ENCODE measurements around the gene TRPM4.
"Not testable (repeated sequence)": the region's sequence is repeated elsewhere in the genome, so short reads cannot be mapped to it uniquely, and the experiment has no call there.

Gene TRPM4

GRCh38 chr19:49151267-49152118 is 6.1 kb upstream of the TRPM4 start:
- DNase-seq: peak; percentile 41

- no peak for DNase-seq
These were observed 5.5 kb upstream of the TRPM4 start for GRCh38 chr19:49152119-49152550.

- no peak for DNase-seq
These were observed 4.3 kb upstream of the TRPM4 start for GRCh38 chr19:49153167-49153809.

GRCh38 chr19:49154279-49154678 is 3.3 kb upstream of the TRPM4 start:
- DNase-seq: no peak

- no peak for DNase-seq
These were observed 2.4 kb upstream of the TRPM4 start, which contains the start of gene HRC for GRCh38 chr19:49155005-49155819. TSS of gene HRC (minus strand) at chr19:49155396. CDS start at chr19:49155237, 159 bp downstream.

- DNase-seq: no peak
These were observed 1.7 kb upstream of the TRPM4 start for GRCh38 chr19:49155820-49156346.

- no peak for DNase-seq
These were observed 3.0 kb downstream of the TRPM4 start for GRCh38 chr19:49160450-49161189.

- no peak for DNase-seq
These were observed 4.4 kb downstream of the TRPM4 start for GRCh38 chr19:49161987-49162386.

GRCh38 chr19:49165111-49165750 is 7.6 kb downstream of the TRPM4 start:
- DNase-seq: no peak

GRCh38 chr19:49165865-49166301 is 8.3 kb downstream of the TRPM4 start:
- no peak for DNase-seq

- DNase-seq: no peak
These were observed 10.3 kb downstream of the TRPM4 start for GRCh38 chr19:49167857-49168409.

GRCh38 chr19:49168421-49168820 is 10.8 kb downstream of the TRPM4 start:
- DNase-seq: no peak

- no peak for DNase-seq
These were observed 15.6 kb downstream of the TRPM4 start for GRCh38 chr19:49173198-49173597.

GRCh38 chr19:49180659-49181058 is 23.1 kb downstream of the TRPM4 start:
- DNase-seq: no peak

GRCh38 chr19:49182010-49182847 is 24.6 kb downstream of the TRPM4 start:
- not testable (repeated sequence) for DNase-seq

- DNase-seq: no peak
These were observed 25.3 kb downstream of the TRPM4 start for GRCh38 chr19:49182848-49183375.

- no peak for DNase-seq
These were observed 28.5 kb downstream of the TRPM4 start for GRCh38 chr19:49186108-49186507.

GRCh38 chr19:49188626-49189200 is 31.1 kb downstream of the TRPM4 start:
- DNase-seq: no peak

GRCh38 chr19:49189259-49189658 is 31.7 kb downstream of the TRPM4 start:
- no peak for DNase-seq

- DNase-seq: no peak
These were observed 33.2 kb downstream of the TRPM4 start for GRCh38 chr19:49190781-49191180.

Measured in NCI-H510A (cell line).